MM.1S (cell line): ENCODE data around the gene WNT4.

ENCODE experiments used
- CTCF ChIP-seq: fragments of 300-600 bp; sonication (generic); IDR thresholded peaks from 2 replicates; pipeline ENCODE4 v1.5.1; 2016; ENCODE audit warnings: antibody characterized with exemption, low read length, mixed read lengths
- EZH2 ChIP-seq: fragments of 300-600 bp; sonication (generic); optimal IDR thresholded peaks from 2 replicates; pipeline ENCODE3; 2017; ENCODE audit warnings: low read depth, mild to moderate bottlenecking, antibody characterized with exemption, low read length, mixed read lengths
- EZH2phosphoT487 ChIP-seq: fragments of 300-600 bp; sonication (generic); IDR thresholded peaks from 2 replicates; pipeline ENCODE4 v1.6.1; 2018; ENCODE audit warnings: antibody characterized with exemption, low read length

GRCh38 chr1:22163564-22163963 lies 20.7 kb upstream of the WNT4 start:
- no peak for TF ChIP-seq CTCF
- TF ChIP-seq EZH2: no peak
- no peak for TF ChIP-seq EZH2phosphoT487
